K562 (cell line): ENCODE measurements around the gene ZNF680. TPM values are rescaled to one million over a fixed set of nuclear protein-coding genes. Genes with fewer than 3 reads are reported as not detected.

Experiments used
- EP300 ChIP-seq: IDR thresholded peaks from 2 replicates; pipeline ENCODE4 v1.6.1; 2012; ENCODE audit warnings: low read length, improper control_type of control experiment
- GABPB2 ChIP-seq: fragments of 250-450 bp; sonication (Bioruptor Pico); conservative IDR thresholded peaks from 2 replicates; pipeline ENCODE4 v1.5.1; 2021; ENCODE audit warnings: mild to moderate bottlenecking
- HEY1 ChIP-seq: fragments of 250-450 bp; sonication (Bioruptor Pico); IDR thresholded peaks from 2 replicates; pipeline ENCODE4 v1.5.0; 2020; ENCODE audit warnings: mild to moderate bottlenecking, moderate library complexity, borderline replicate concordance
- HMGN3 ChIP-seq: IDR thresholded peaks from 2 replicates; pipeline ENCODE4 v1.6.1; 2011; ENCODE audit warnings: borderline replicate concordance, low read depth, mild to moderate bottlenecking, mixed read lengths, low read length; ENCODE audit not compliant: insufficient read length; ENCODE audit errors: extremely low read depth
- MEF2D ChIP-seq: conservative IDR thresholded peaks from 2 replicates; pipeline ENCODE4 v1.6.1; 2016; ENCODE audit warnings: low read depth, missing genetic modification characterization, missing compliant biosample characterization
- NR2F6 ChIP-seq: fragments of 450-650 bp; formaldehyde crosslinking; IDR thresholded peaks from 2 replicates; pipeline ENCODE4 v1.4.0; 2020; ENCODE audit warnings: mild to moderate bottlenecking
- SMARCC2 ChIP-seq: fragments of 450-650 bp; IDR thresholded peaks from 2 replicates; pipeline ENCODE4 v1.6.1; 2017; ENCODE audit warnings: antibody characterized with exemption, moderate library complexity, mild to moderate bottlenecking, low read depth
- SP1 ChIP-seq: sonication (generic); formaldehyde crosslinking; IDR thresholded peaks from 2 replicates; pipeline ENCODE4 v1.8.1; 2022; ENCODE audit warnings: mild to moderate bottlenecking, missing genetic modification reagents
- TRIM28 ChIP-seq: fragments of 450-650 bp; IDR thresholded peaks from 2 replicates; pipeline ENCODE4 v1.6.1; 2017
- YBX1 ChIP-seq: fragments of 450-650 bp; IDR thresholded peaks from 2 replicates; pipeline ENCODE4 v1.7.1; 2016; ENCODE audit warnings: mild to moderate bottlenecking
- ZNF3 ChIP-seq: fragments of 250-450 bp; sonication (Bioruptor Pico); IDR thresholded peaks from 2 replicates; pipeline ENCODE4 v1.5.0; 2021; ENCODE audit warnings: mild to moderate bottlenecking, moderate library complexity
- ZSCAN32 ChIP-seq: fragments of 450-650 bp; formaldehyde crosslinking; IDR thresholded peaks from 2 replicates; pipeline ENCODE4 v1.4.0; 2020; ENCODE audit warnings: mild to moderate bottlenecking, moderate library complexity
- polyA plus RNA-seq, 8 experiments: library from polyadenylated mRNA; depleted of rRNA in 4 of 8; stranded (reverse) in 5 of 8; unstranded in 3 of 8; fragments of >200 nt; fragmentation: Nextera tagmentation in 2 of 8; fragmentation: Illumina TruSeq in 1 of 8; extraction: Ambion mirVana in 2 of 8; extraction: Trizol in 1 of 8; gene quantifications; 2 replicates each; pipeline versions ENCODE4 v1.2.1 to v1.2.3, GENCODE V29; 2011 to 2014; ENCODE audit warnings: inconsistent platforms in 1 of 8, missing spikeins in 1 of 8
- total RNA-seq, 7 experiments: library from RNA; depleted of rRNA in 6 of 7; stranded (reverse); fragments of >200 nt in 6 of 7; fragmentation: Illumina TruSeq in 2 of 7; extraction: Trizol in 2 of 7; gene quantifications; 2 replicates each; pipeline versions ENCODE4 v1.2.1 to v1.2.3, GENCODE V29; 2011 to 2021; ENCODE audit warnings: low replicate concordance in 1 of 7
- TF ChIP-seq, protein P1 (sequence below), 2 experiments: fragments of 450-650 bp in 1 of 2; sonication (generic) in 1 of 2; formaldehyde crosslinking in 1 of 2; IDR thresholded peaks; 2 replicates each; pipeline versions ENCODE4 v1.7.1 to v1.9.0; 2016 to 2022; ENCODE audit warnings: inconsistent platforms in 1 of 2, mild to moderate bottlenecking in 1 of 2, missing genetic modification reagents in 1 of 2
- TF ChIP-seq, protein P2 (sequence below): fragments of 250-450 bp; sonication (Bioruptor Pico); IDR thresholded peaks from 2 replicates; pipeline ENCODE4 v1.9.0; 2021; ENCODE audit warnings: mild to moderate bottlenecking, inconsistent platforms
- TF ChIP-seq, protein P3 (sequence below): conservative IDR thresholded peaks from 2 replicates; pipeline ENCODE4 v1.6.1; 2011; ENCODE audit warnings: low read depth, mild to moderate bottlenecking, low read length; ENCODE audit not compliant: control insufficient read depth

The ZNF680 gene
- total and polyA plus RNA-seq, 9 of the 15 experiments (the other 6 are each of a cell fraction or from before 2014, with no cell fraction given): 7.0 to 25.0 (median 12.0) TPM

DNA sequence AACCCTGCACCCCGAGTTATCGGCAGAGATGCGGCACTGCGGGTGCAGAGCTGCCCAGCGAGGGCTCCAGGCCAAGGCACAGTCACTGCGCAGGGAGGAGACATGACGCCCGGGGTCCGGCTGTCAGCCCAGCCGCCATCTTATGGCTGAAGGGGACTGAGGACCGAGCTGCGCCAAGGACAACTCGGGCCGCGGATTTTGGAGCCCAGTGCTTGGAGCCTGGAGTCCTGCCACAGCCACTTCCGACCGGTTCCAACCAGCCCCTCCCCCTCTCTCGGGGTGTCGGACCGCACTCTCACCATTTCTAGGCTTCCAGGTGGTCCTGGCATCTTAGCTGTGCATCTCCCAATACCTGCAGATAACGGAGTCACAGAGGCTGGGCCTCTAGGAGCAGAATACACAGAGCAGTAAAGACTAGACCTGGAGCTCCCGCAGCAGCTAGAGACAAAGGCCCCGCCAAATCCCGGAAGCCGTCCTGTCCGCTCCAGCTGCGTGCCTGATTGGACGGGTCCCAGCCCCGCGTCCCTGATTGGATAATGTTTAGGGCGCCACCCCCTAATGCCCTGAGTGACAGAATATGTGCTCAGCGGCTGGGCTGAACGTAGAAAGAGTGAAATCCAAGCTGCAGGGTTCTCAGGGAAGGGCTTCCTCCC lies at the start of gene ZNF680 (continued):
- TF ChIP-seq, protein P1, sequence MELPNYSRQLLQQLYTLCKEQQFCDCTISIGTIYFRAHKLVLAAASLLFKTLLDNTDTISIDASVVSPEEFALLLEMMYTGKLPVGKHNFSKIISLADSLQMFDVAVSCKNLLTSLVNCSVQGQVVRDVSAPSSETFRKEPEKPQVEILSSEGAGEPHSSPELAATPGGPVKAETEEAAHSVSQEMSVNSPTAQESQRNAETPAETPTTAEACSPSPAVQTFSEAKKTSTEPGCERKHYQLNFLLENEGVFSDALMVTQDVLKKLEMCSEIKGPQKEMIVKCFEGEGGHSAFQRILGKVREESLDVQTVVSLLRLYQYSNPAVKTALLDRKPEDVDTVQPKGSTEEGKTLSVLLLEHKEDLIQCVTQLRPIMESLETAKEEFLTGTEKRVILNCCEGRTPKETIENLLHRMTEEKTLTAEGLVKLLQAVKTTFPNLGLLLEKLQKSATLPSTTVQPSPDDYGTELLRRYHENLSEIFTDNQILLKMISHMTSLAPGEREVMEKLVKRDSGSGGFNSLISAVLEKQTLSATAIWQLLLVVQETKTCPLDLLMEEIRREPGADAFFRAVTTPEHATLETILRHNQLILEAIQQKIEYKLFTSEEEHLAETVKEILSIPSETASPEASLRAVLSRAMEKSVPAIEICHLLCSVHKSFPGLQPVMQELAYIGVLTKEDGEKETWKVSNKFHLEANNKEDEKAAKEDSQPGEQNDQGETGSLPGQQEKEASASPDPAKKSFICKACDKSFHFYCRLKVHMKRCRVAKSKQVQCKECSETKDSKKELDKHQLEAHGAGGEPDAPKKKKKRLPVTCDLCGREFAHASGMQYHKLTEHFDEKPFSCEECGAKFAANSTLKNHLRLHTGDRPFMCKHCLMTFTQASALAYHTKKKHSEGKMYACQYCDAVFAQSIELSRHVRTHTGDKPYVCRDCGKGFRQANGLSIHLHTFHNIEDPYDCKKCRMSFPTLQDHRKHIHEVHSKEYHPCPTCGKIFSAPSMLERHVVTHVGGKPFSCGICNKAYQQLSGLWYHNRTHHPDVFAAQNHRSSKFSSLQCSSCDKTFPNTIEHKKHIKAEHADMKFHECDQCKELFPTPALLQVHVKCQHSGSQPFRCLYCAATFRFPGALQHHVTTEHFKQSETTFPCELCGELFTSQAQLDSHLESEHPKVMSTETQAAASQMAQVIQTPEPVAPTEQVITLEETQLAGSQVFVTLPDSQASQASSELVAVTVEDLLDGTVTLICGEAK (IDR thresholded peaks at IDR 0.05): 0 out of 2 replicates have a peak, but pooled peaks have one; percentile 19
- TF ChIP-seq, protein P1 (CRISPR knock-in tag; IDR thresholded peaks at IDR 0.05): no peak
- TF ChIP-seq EP300 (0 out of 2 replicates have a peak, but pooled peaks have one; percentile 3), HEY1 (CRISPR knock-in tag) (no peak), GABPB2 (no peak), MEF2D (tag) (no peak), NR2F6 (no peak), SP1 (0 out of 2 replicates have a peak, but pooled peaks have one; percentile 18), ZSCAN32 (CRISPR knock-in tag) (no peak), YBX1 (no peak), HMGN3 (peak; percentile 24), ZNF3 (CRISPR knock-in tag) (no peak), SMARCC2 (no peak), TRIM28 (0 out of 2 replicates have a peak, but pooled peaks have one; percentile 38)
- TF ChIP-seq, protein P2, sequence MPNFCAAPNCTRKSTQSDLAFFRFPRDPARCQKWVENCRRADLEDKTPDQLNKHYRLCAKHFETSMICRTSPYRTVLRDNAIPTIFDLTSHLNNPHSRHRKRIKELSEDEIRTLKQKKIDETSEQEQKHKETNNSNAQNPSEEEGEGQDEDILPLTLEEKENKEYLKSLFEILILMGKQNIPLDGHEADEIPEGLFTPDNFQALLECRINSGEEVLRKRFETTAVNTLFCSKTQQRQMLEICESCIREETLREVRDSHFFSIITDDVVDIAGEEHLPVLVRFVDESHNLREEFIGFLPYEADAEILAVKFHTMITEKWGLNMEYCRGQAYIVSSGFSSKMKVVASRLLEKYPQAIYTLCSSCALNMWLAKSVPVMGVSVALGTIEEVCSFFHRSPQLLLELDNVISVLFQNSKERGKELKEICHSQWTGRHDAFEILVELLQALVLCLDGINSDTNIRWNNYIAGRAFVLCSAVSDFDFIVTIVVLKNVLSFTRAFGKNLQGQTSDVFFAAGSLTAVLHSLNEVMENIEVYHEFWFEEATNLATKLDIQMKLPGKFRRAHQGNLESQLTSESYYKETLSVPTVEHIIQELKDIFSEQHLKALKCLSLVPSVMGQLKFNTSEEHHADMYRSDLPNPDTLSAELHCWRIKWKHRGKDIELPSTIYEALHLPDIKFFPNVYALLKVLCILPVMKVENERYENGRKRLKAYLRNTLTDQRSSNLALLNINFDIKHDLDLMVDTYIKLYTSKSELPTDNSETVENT (CRISPR knock-in tag): peak; percentile 31; the same call in 1 of the 2 replicates
- TF ChIP-seq, protein P3, sequence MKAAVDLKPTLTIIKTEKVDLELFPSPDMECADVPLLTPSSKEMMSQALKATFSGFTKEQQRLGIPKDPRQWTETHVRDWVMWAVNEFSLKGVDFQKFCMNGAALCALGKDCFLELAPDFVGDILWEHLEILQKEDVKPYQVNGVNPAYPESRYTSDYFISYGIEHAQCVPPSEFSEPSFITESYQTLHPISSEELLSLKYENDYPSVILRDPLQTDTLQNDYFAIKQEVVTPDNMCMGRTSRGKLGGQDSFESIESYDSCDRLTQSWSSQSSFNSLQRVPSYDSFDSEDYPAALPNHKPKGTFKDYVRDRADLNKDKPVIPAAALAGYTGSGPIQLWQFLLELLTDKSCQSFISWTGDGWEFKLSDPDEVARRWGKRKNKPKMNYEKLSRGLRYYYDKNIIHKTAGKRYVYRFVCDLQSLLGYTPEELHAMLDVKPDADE: 0 out of 2 replicates have a peak, but pooled peaks have one; percentile 19
